HS-5 (cell line): ENCODE data around the gene FCGR1A.
"Not testable (repeated sequence)": the region's sequence is repeated elsewhere in the genome, so short reads cannot be mapped to it uniquely, and the experiment has no call there.

Experiments
- DNase-seq: peaks from one replicate; pipeline ENCODE4 v3.0.0-alpha.2; 2012; ENCODE audit warnings: low read depth

The FCGR1A gene

GRCh38 chr1:149777084-149777483 lies 5.4 kb upstream of the FCGR1A start:
- DNase-seq: not testable (repeated sequence)

GRCh38 chr1:149778313-149778712 lies 4.2 kb upstream of the FCGR1A start:
- DNase-seq: not testable (repeated sequence)

GRCh38 chr1:149781413-149781984 lies 995 bp upstream of the FCGR1A start:
- DNase-seq: not testable (repeated sequence)

- not testable (repeated sequence) for DNase-seq
These were observed 795 bp downstream of the FCGR1A start for GRCh38 chr1:149783289-149783688.

GRCh38 chr1:149783868-149784267 lies 1.4 kb downstream of the FCGR1A start:
- DNase-seq: not testable (repeated sequence)

GRCh38 chr1:149787688-149788451 lies 5.4 kb downstream of the FCGR1A start:
- not testable (repeated sequence) for DNase-seq

- DNase-seq: not testable (repeated sequence)
These were observed 10.0 kb downstream of the FCGR1A start for GRCh38 chr1:149792502-149792901.

- not testable (repeated sequence) for DNase-seq
These were observed 10.5 kb downstream of the FCGR1A start for GRCh38 chr1:149792912-149793515.

GRCh38 chr1:149793885-149794284 lies 11.4 kb downstream of the FCGR1A start:
- not testable (repeated sequence) for DNase-seq

GRCh38 chr1:149801628-149802027 lies 19.1 kb downstream of the FCGR1A start:
- not testable (repeated sequence) for DNase-seq

- not testable (repeated sequence) for DNase-seq
These were observed 22.1 kb downstream of the FCGR1A start for GRCh38 chr1:149804417-149805080.

- DNase-seq: not testable (repeated sequence)
These were observed 28.4 kb downstream of the FCGR1A start for GRCh38 chr1:149810697-149811405.

- not testable (repeated sequence) for DNase-seq
These were observed 29.0 kb downstream of the FCGR1A start for GRCh38 chr1:149811514-149811889.

- peak; percentile 79 for DNase-seq
These were observed 29.7 kb downstream of the FCGR1A start for GRCh38 chr1:149811890-149812829.

- not testable (repeated sequence) for DNase-seq
These were observed 30.7 kb downstream of the FCGR1A start for GRCh38 chr1:149812893-149813801.

- DNase-seq: not testable (repeated sequence)
These were observed 37.9 kb downstream of the FCGR1A start for GRCh38 chr1:149820387-149820786.

GRCh38 chr1:149826555-149826954 lies 44.1 kb downstream of the FCGR1A start:
- not testable (repeated sequence) for DNase-seq

- DNase-seq: not testable (repeated sequence)
These were observed 49.3 kb downstream of the FCGR1A start for GRCh38 chr1:149831764-149832315.
